Type B pancreatic cell (in vitro differentiated cells): ENCODE results near the gene KLHL17. TPM values are rescaled to one million over a fixed set of nuclear protein-coding genes. Genes with fewer than 3 reads are reported as not detected.

Experiments used
- DNase-seq: peaks from one replicate; pipeline ENCODE4 v3.0.0; 2021; ENCODE audit warnings: mixed read lengths; ENCODE audit not compliant: unreplicated experiment; ENCODE audit errors: extremely low spot score
- H3K27ac Mint-ChIP-seq: 2 replicates; pipeline ENCODE4 v1.8.0; 2021; ENCODE audit warnings: mild to moderate bottlenecking, mixed read lengths
- H3K27me3 Mint-ChIP-seq: 2 replicates; pipeline ENCODE4 v1.8.0; 2021; ENCODE audit warnings: mixed read lengths
- H3K36me3 Mint-ChIP-seq: 2 replicates; pipeline ENCODE4 v1.8.0; 2021; ENCODE audit warnings: mixed read lengths
- H3K4me1 Mint-ChIP-seq: one replicate; pipeline ENCODE4 v1.8.0; 2021; ENCODE audit warnings: mixed read lengths; ENCODE audit not compliant: unreplicated experiment
- H3K4me3 Mint-ChIP-seq: 2 replicates; pipeline ENCODE4 v1.8.0; 2021; ENCODE audit warnings: mild to moderate bottlenecking, mixed read lengths
- H3K9me3 Mint-ChIP-seq: 2 replicates; pipeline ENCODE4 v1.8.0; 2021; ENCODE audit warnings: mixed read lengths
- total RNA-seq: library from RNA; stranded (reverse); gene quantifications from 2 replicates; pipeline ENCODE4 v1.2.1, GENCODE V29; 2021; ENCODE audit warnings: low replicate concordance
- TF ChIP-seq, protein P1 (sequence below): fragments of 200-600 bp; sonication (generic); conservative IDR thresholded peaks from 2 replicates; pipeline ENCODE4 v1.5.0; 2021; ENCODE audit warnings: antibody characterized with exemption, mild to moderate bottlenecking

KLHL17 gene
- total RNA-seq, 1 donor from 2014 or later = 42.2 TPM

GRCh38 chr1:996851-997712 is 36.7 kb downstream of the KLHL17 start:
- Mint-ChIP-seq H3K4me1 (peaks cover 8% of the 10 kb centered on the region), H3K36me3 (no peaks in the 10 kb centered on the region), H3K27ac (peak overlapping the region; percentile 88), H3K27me3 (peaks cover 26% of the 10 kb centered on the region), H3K4me3 (peak overlapping the region; percentile 82), H3K9me3 (peaks cover 4% of the 10 kb centered on the region)
- TF ChIP-seq, protein P1, sequence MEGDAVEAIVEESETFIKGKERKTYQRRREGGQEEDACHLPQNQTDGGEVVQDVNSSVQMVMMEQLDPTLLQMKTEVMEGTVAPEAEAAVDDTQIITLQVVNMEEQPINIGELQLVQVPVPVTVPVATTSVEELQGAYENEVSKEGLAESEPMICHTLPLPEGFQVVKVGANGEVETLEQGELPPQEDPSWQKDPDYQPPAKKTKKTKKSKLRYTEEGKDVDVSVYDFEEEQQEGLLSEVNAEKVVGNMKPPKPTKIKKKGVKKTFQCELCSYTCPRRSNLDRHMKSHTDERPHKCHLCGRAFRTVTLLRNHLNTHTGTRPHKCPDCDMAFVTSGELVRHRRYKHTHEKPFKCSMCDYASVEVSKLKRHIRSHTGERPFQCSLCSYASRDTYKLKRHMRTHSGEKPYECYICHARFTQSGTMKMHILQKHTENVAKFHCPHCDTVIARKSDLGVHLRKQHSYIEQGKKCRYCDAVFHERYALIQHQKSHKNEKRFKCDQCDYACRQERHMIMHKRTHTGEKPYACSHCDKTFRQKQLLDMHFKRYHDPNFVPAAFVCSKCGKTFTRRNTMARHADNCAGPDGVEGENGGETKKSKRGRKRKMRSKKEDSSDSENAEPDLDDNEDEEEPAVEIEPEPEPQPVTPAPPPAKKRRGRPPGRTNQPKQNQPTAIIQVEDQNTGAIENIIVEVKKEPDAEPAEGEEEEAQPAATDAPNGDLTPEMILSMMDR = no peak
- no peak for DNase-seq

DNA sequence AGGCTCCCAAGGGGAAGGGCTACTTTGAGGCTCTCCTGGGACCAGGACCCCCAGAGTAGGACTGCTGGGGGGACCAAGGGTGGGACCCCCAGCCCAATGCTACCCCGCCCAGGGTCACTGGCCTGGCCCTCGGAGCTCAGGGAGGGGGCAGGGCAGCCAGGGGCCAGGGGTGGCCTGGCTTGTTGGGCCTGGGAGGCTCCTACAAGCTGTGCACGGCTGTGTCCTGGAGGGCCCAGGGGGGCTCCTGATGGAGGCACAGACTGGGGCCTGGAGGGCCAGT is 37.3 kb downstream of the KLHL17 start:
- no peak for DNase-seq
- peaks cover 23% of the 10 kb centered on the region for H3K27me3 Mint-ChIP-seq
- peaks cover 8% of the 10 kb centered on the region for H3K4me1 Mint-ChIP-seq
- no peaks in the 10 kb centered on the region for H3K36me3 Mint-ChIP-seq
- TF ChIP-seq, protein P1 = no peak
- peaks cover 1% of the 10 kb centered on the region for H3K9me3 Mint-ChIP-seq
- H3K27ac Mint-ChIP-seq = no peak overlapping the region
- no peak overlapping the region for H3K4me3 Mint-ChIP-seq

- TF ChIP-seq, protein P1 = peak; percentile 22
- peak; percentile 71 for DNase-seq
- peak overlapping the region; percentile 80 for H3K4me3 Mint-ChIP-seq
- no peak overlapping the region for H3K27ac Mint-ChIP-seq
- peaks cover 23% of the 10 kb centered on the region for H3K27me3 Mint-ChIP-seq
- H3K9me3 Mint-ChIP-seq = no peaks in the 10 kb centered on the region
- no peaks in the 10 kb centered on the region for H3K36me3 Mint-ChIP-seq
- H3K4me1 Mint-ChIP-seq = peaks cover 8% of the 10 kb centered on the region
These were observed 37.8 kb downstream of the KLHL17 start for GRCh38 chr1:997993-998744.

DNA sequence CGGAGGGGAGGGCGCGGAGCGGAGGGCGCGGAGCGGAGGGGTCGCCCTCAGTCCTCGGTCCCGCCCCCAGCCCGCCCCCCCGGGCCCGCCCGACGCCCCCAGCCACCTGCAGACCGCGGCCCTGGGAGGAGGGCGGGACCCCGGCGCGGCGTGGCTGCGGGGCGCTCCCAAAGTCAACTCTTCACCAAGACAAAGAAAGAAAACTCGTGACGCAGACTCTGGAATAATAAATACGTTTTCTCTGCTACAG is 38.3 kb downstream of the KLHL17 start:
- H3K27ac Mint-ChIP-seq = no peak overlapping the region
- peaks cover 26% of the 10 kb centered on the region for H3K27me3 Mint-ChIP-seq

GRCh38 chr1:998995-999724 is 38.8 kb downstream of the KLHL17 start:
- no peaks in the 10 kb centered on the region for H3K36me3 Mint-ChIP-seq
- DNase-seq = peak; percentile 74
- H3K9me3 Mint-ChIP-seq = no peaks in the 10 kb centered on the region
- no peak overlapping the region for H3K27ac Mint-ChIP-seq
- H3K27me3 Mint-ChIP-seq = peaks cover 26% of the 10 kb centered on the region
- peaks cover 8% of the 10 kb centered on the region for H3K4me1 Mint-ChIP-seq
- TF ChIP-seq, protein P1 = no peak
- peak overlapping the region; percentile 69 for H3K4me3 Mint-ChIP-seq

More for the DNA sequence above, 38.3 kb downstream of the KLHL17 start:
- no peak for DNase-seq
- peak overlapping the region; percentile 80 for H3K4me3 Mint-ChIP-seq
- TF ChIP-seq, protein P1 = peak; percentile 5
- no peaks in the 10 kb centered on the region for H3K36me3 Mint-ChIP-seq
- peaks cover 8% of the 10 kb centered on the region for H3K4me1 Mint-ChIP-seq
- no peaks in the 10 kb centered on the region for H3K9me3 Mint-ChIP-seq
